Gastrocnemius medialis (tissue), 4 donors: ENCODE data around the gene SLC7A6OS. TPM values are rescaled to one million over a fixed set of nuclear protein-coding genes. Genes with fewer than 3 reads are reported as not detected.
A peak's percentile ranks its signal among the peaks of the same experiment; 100 is the strongest.

Experiments used
- ATAC-seq, 2 donors: fragments of 150-250 bp; one replicate each; pipeline ENCODE4 v1.9.1; 2016
- DNase-seq, 2 donors: peaks; one replicate each; pipeline ENCODE4 v3.0.0-alpha.2; 2019
- H3K27ac ChIP-seq, 4 donors: fragments of 200-600 bp; sonication (generic); 1 replicate in 1 of 4; 2 replicates in 3 of 4; pipeline ENCODE4 v1.5.1; 2016 to 2018; ENCODE audit warnings: mild to moderate bottlenecking in 2 of 4, moderate library complexity in 1 of 4
- H3K27me3 ChIP-seq, 3 donors: fragments of 200-600 bp; sonication (generic) in 2 of 3; 1 replicate in 1 of 3; 2 replicates in 2 of 3; pipeline versions ENCODE4 v1.5.1 to v1.6.0; 2016 to 2019; ENCODE audit warnings: mild to moderate bottlenecking in 1 of 3, moderate library complexity in 1 of 3
- H3K36me3 ChIP-seq, 2 donors: fragments of 200-600 bp; sonication (generic) in 1 of 2; one replicate each; pipeline ENCODE4 v1.5.1; 2017 to 2018
- H3K4me1 ChIP-seq, 2 donors: fragments of 200-600 bp; sonication (generic) in 1 of 2; one replicate each; pipeline ENCODE4 v1.5.1; 2016 to 2017; ENCODE audit warnings: mild to moderate bottlenecking in 2 of 2
- H3K4me3 ChIP-seq, 4 donors: fragments of 200-600 bp; sonication (generic) in 3 of 4; 1 replicate in 1 of 4; 2 replicates in 3 of 4; pipeline ENCODE4 v1.5.1; 2016 to 2019; ENCODE audit warnings: mild to moderate bottlenecking in 2 of 4
- H3K9me3 ChIP-seq, 3 donors: fragments of 200-600 bp; sonication (generic) in 2 of 3; 1 replicate in 1 of 3; 2 replicates in 2 of 3; pipeline ENCODE4 v1.5.1; 2016 to 2019
- POLR2A ChIP-seq, 2 donors: fragments of 450-650 bp; IDR thresholded peaks; one replicate each; pipeline ENCODE4 v1.6.1; 2017; ENCODE audit warnings: antibody characterized with exemption in 2 of 2, mild to moderate bottlenecking in 2 of 2, moderate library complexity in 2 of 2
- in situ Hi-C, 4 donors: fragments of 200-750 bp; cut with MboI; loops; one replicate each; pipeline versions ENCODE4 v1.15.0 to v1.8.0; 2017; ENCODE audit warnings: low sequenced_read_pairs in 4 of 4
- intact Hi-C: fragments of 100-400 bp; cut with DNase I; formaldehyde crosslinking; loops from one replicate; pipeline ENCODE4 v1.15.1; 2023; ENCODE audit warnings: low total_unique reads
- total RNA-seq, 4 donors: library from RNA; depleted of rRNA; stranded (reverse); fragments of >200 nt; gene quantifications; one replicate each; pipeline versions ENCODE4 v1.1.0 to v1.2.3, GENCODE V29; 2016
- TF ChIP-seq, protein P1 (sequence below), 5 experiments: fragments of 450-650 bp in 3 of 5; fragments of 200-600 bp in 2 of 5; sonication (generic) in 2 of 5; IDR thresholded peaks in 4 of 5; conservative IDR thresholded peaks in 1 of 5; 1 replicate in 4 of 5; 2 replicates in 1 of 5; pipeline ENCODE4 v1.5.1; 2016 to 2019; ENCODE audit warnings: antibody characterized with exemption in 5 of 5, mild to moderate bottlenecking in 3 of 5, moderate library complexity in 3 of 5

The SLC7A6OS gene
- 1 to 10 TPM; 5.0 to 8.8 (median 7.3) TPM for total RNA-seq

DNA sequence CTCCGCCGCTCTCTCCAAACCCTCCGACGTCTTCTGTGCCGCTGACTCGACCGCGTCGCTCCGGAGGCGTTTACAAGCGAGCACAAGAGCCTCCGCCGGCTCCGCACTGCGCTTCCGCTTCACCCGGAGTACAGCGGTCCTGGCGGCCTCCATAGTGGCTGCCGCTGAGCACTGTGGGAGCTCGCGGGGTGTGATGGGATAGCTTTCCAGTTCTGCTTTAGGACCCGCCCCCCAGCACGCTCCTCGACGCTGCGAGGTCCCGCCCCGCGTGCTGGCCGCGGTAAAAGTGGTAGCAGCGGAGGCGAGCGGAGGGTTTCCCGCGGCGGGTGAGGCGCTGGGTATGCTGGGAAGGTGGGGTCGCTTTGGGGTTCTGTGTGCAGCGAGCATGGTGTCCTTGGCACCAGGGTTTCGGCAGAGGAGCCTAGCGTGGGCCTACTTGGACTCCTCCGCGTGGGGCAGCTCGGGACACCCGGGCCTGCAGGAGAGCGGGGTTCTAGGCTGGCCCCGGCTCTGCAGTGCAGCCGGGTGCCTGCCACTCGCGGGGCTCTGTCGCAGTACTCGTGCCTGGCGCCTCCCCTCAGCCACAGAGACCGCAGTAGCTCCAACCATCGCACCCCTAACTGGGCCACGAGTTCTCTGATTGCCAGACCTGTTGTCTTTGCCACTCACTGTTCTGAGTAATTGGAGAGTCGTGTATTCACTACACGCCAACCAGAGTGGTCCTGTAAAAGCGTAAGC, at the start of gene SLC7A6OS, which contains the start of gene PRMT7:
SLC7A6OS (minus strand) TSS at position 173 of the 738 bp plus-strand sequence; CDS start at position 153, 20 bp downstream.
PRMT7 (plus strand) TSS at position 246 of the 738 bp plus-strand sequence. CDS start 4,961 bp downstream, outside the sequence.
- peak; percentile 92 to 95 for ATAC-seq

DNA sequence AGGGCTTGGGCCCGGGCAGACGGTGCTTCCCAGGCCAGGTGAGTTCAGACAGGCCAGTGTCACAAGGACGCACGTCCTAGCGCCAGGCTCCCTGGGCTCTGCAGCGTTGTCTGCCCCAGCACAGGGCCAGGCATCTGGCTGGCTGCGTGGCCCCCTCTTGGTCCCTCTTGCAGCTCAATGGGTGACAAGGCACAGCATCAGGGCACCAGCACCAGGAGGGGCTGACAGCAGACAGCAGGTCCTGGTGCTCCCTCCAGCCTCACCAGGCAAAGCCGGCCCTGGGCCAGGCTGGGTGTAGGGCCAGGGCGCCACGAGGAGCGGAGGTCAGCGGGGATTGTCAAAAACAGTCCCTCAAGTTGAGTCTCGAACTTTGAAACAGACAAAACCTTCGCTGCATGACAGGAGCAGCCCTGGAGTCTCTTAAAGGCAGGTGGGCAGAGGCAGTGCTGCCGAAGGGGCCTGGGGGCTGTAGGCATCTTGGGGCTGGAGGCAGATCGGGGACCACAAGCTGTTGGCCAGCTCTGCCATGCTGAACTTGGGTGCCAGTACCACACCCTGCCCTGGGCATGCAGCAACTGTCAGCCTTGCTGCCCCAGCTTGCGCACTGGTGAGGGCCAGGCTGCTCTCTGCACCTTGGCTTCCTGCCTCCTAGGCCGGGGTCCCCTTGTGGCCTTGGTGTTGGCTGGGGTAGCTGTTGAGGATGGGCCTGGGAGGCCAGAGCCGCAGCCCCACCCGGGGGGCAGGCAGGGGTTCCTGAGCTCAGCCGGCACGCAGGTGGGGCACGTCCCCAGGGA, 48.8 kb upstream of the SLC7A6OS start:
- no peak overlapping the region for H3K27ac ChIP-seq
- H3K4me1 ChIP-seq = no peaks in the 10 kb centered on the region
- peaks cover 0 to 49% of the 10 kb centered on the region in 2 donors for H3K36me3 ChIP-seq
- H3K4me3 ChIP-seq = no peak overlapping the region
- no peaks in the 10 kb centered on the region for H3K27me3 ChIP-seq
- intact Hi-C loops (no loop called here), in situ Hi-C loops (no loop called here)
- no peak for DNase-seq
- H3K9me3 ChIP-seq = no peaks in the 10 kb centered on the region
- TF ChIP-seq, protein P1, sequence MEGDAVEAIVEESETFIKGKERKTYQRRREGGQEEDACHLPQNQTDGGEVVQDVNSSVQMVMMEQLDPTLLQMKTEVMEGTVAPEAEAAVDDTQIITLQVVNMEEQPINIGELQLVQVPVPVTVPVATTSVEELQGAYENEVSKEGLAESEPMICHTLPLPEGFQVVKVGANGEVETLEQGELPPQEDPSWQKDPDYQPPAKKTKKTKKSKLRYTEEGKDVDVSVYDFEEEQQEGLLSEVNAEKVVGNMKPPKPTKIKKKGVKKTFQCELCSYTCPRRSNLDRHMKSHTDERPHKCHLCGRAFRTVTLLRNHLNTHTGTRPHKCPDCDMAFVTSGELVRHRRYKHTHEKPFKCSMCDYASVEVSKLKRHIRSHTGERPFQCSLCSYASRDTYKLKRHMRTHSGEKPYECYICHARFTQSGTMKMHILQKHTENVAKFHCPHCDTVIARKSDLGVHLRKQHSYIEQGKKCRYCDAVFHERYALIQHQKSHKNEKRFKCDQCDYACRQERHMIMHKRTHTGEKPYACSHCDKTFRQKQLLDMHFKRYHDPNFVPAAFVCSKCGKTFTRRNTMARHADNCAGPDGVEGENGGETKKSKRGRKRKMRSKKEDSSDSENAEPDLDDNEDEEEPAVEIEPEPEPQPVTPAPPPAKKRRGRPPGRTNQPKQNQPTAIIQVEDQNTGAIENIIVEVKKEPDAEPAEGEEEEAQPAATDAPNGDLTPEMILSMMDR (IDR thresholded peaks at IDR 0.05 in 4 of 5, conservative IDR thresholded peaks at IDR 0.05 in 1 of 5) = no peak
- no peak for TF ChIP-seq POLR2A (IDR thresholded peaks at IDR 0.05)
- ATAC-seq = no peak

More for the DNA sequence above, at the start of gene SLC7A6OS, which contains the start of gene PRMT7:
- H3K27me3 ChIP-seq = no peaks in the 10 kb centered on the region
- peak within 1 kb of the TSS; percentile 87 to 91 (median 90) for H3K27ac ChIP-seq
- in situ Hi-C loops = no loop called here
- H3K9me3 ChIP-seq = no peaks in the 10 kb centered on the region
- intact Hi-C loops = loop anchor here (1.0 to 5.0 kb wide), 3 partner anchors 23 to 64 kb away; partner anchors contain the start of genes PLA2G15 and SLC7A6
- peak; percentile 87 to 88 for TF ChIP-seq POLR2A (IDR thresholded peaks at IDR 0.05)
- TF ChIP-seq, protein P1 (IDR thresholded peaks at IDR 0.05 in 4 of 5, conservative IDR thresholded peaks at IDR 0.05 in 1 of 5) = peak in 4 of 5 experiments; percentile 25 to 62 (median 44)
- peaks cover 28 to 41% of the 10 kb centered on the region in 2 donors for H3K4me1 ChIP-seq
- peak; percentile 84 to 88 for DNase-seq
- peak within 1 kb of the TSS; percentile 71 to 98 (median 82) for H3K4me3 ChIP-seq
- peaks cover 0 to 41% of the 10 kb centered on the region in 2 donors for H3K36me3 ChIP-seq

DNA sequence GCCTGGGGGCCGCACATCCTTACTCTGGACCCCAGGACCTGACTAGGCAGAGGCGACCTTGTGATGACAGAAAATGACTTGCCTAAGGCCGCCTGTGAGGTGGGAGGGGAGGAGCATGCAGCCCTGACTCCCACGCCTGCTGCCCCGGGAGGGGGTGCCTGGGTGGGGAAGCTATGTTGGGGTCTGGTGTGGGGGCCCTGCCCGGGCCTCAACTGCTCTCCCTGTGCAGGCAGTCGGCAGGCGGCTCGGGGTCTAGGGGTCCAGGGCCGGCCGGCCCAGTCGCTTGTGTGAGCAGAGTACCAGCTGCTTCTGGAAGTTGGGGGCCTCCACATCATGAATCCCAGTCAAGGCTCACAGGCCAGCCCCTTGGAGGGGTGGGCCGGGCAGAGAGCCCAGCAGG, 48.2 kb upstream of the SLC7A6OS start:
- Histone ChIP-seq H3K27me3 (no peaks in the 10 kb centered on the region), H3K9me3 (no peaks in the 10 kb centered on the region), H3K4me1 (no peaks in the 10 kb centered on the region), H3K4me3 (no peak overlapping the region), H3K36me3 (peaks cover 0 to 55% of the 10 kb centered on the region in 2 donors), H3K27ac (no peak overlapping the region)
- TF ChIP-seq, protein P1 (IDR thresholded peaks at IDR 0.05 in 4 of 5, conservative IDR thresholded peaks at IDR 0.05 in 1 of 5) = no peak
- no peak for TF ChIP-seq POLR2A (IDR thresholded peaks at IDR 0.05)
- intact Hi-C loops (no loop called here), in situ Hi-C loops (no loop called here)
- DNase-seq = no peak
- ATAC-seq = no peak

DNA sequence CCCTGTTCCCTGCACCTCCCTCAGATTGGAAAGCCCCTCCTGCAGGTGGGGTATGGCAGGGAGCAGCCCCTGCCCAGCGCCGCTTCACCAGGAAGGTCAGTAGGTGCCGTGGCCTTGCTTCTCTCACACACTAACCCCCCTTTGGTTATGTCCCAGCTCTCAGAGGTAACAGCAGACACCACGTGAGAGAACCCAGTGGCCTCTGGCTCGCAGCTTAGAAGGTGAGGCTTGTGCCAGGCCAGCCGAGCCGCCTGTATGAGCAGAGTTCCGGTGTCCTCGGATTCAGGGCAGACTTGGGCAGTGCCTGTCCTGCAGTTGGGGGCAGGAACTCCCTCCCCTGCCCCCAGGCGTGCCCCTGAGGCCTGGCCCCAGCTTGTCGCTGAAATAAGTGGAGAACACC, 47.2 kb upstream of the SLC7A6OS start:
- Histone ChIP-seq H3K9me3 (no peaks in the 10 kb centered on the region), H3K4me1 (no peaks in the 10 kb centered on the region), H3K36me3 (peaks cover 0 to 65% of the 10 kb centered on the region in 2 donors), H3K27ac (peak overlapping the region in 1 of 4 donors; percentile 13), H3K4me3 (no peak overlapping the region), H3K27me3 (no peaks in the 10 kb centered on the region)
- TF ChIP-seq POLR2A (IDR thresholded peaks at IDR 0.05) = no peak
- TF ChIP-seq, protein P1 (IDR thresholded peaks at IDR 0.05 in 4 of 5, conservative IDR thresholded peaks at IDR 0.05 in 1 of 5) = no peak
- ATAC-seq (no peak), DNase-seq (no peak)
- intact Hi-C loops (no loop called here), in situ Hi-C loops (no loop called here)
